NT2/D1 (cell line): ENCODE results near the gene TRIM37.
"Not testable (repeated sequence)": the region's sequence is repeated elsewhere in the genome, so short reads cannot be mapped to it uniquely, and the experiment has no call there.

Experiments
- DNase-seq: peaks from one replicate; pipeline ENCODE4 v3.0.0-alpha.2; 2011; ENCODE audit warnings: low read depth, low spot score
- H3K27me3 ChIP-seq: 2 replicates; pipeline ENCODE4 v1.6.0; 2011; ENCODE audit warnings: mild to moderate bottlenecking; ENCODE audit not compliant: insufficient read length, insufficient read depth
- H3K36me3 ChIP-seq: 2 replicates; pipeline ENCODE4 v1.6.1; 2011; ENCODE audit warnings: mild to moderate bottlenecking, low read length, mixed read lengths; ENCODE audit not compliant: insufficient read depth, insufficient read length
- H3K4me1 ChIP-seq: 2 replicates; pipeline ENCODE4 v1.5.1; 2011; ENCODE audit not compliant: insufficient read depth, insufficient read length
- H3K4me3 ChIP-seq: 2 replicates; pipeline ENCODE4 v1.5.1; 2011; ENCODE audit warnings: low read depth; ENCODE audit not compliant: insufficient read length
- H3K9ac ChIP-seq: 2 replicates; pipeline ENCODE4 v1.6.0; 2011; ENCODE audit warnings: low read depth; ENCODE audit not compliant: insufficient read length
- H3K9me3 ChIP-seq: 2 replicates; pipeline ENCODE4 v1.5.1; 2011; ENCODE audit warnings: mild to moderate bottlenecking, low read length; ENCODE audit not compliant: insufficient read depth
- SUZ12 ChIP-seq: IDR thresholded peaks from 2 replicates; pipeline ENCODE4 v1.6.1; 2011; ENCODE audit not compliant: insufficient read length, insufficient read depth; ENCODE audit errors: extremely low read depth
- YY1 ChIP-seq: IDR thresholded peaks from 2 replicates; pipeline ENCODE4 v1.6.1; 2011; ENCODE audit not compliant: insufficient read length, insufficient read depth
- ZNF274 ChIP-seq: IDR thresholded peaks from 2 replicates; pipeline ENCODE4 v1.6.1; 2011; ENCODE audit warnings: mild to moderate bottlenecking, low read depth, low read length

TRIM37 gene

DNA sequence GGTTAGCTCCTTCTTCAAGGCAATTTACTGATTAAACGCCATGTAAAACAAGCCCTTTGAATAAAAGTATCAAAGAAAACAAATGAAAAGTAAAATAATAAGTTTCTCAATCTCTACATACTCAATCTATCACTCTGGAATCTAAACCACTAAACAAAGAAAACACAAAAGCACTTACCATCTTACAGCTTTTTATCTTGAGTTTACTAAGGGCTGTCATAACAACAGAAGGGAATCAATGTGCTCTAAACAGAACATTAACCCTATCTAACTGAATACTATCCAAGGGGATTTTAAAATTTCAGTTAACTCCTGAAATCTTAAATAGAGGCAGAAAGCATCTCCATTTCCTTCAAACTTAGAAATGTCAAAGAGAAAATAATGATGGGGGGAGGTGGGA lies 44.9 kb upstream of the TRIM37 start:
- TF ChIP-seq ZNF274 (no peak), SUZ12 (no peak), YY1 (no peak)
- no peak for DNase-seq
- Histone ChIP-seq H3K9me3 (no peaks in the 10 kb centered on the region), H3K36me3 (peaks cover 20% of the 10 kb centered on the region), H3K9ac (no peak overlapping the region), H3K4me1 (peaks cover 3% of the 10 kb centered on the region), H3K4me3 (no peak overlapping the region), H3K27me3 (no peaks in the 10 kb centered on the region)

DNA sequence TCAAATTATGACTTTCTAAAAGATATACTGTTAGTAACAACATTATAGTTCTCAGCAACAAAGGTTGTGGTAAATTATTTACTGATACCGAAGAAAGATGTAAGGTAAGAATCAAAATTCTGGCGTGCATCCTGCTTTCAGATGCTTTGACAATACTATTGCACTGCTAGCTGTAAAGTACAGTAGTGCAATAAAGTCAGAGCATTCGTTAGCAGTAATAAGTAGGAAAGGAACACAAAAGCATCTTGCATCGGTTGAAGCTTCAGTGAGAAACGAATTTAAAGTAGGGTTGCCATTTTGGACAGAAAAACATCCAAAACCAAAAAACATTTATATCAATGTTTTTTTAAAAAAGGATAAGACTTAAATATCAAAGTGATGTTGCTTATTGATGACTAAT lies 44.3 kb upstream of the TRIM37 start:
- peaks cover 3% of the 10 kb centered on the region for H3K4me1 ChIP-seq
- peaks cover 23% of the 10 kb centered on the region for H3K36me3 ChIP-seq
- no peaks in the 10 kb centered on the region for H3K9me3 ChIP-seq
- H3K9ac ChIP-seq = no peak overlapping the region
- DNase-seq = no peak
- H3K27me3 ChIP-seq = no peaks in the 10 kb centered on the region
- TF ChIP-seq SUZ12 = no peak
- TF ChIP-seq ZNF274 = no peak
- TF ChIP-seq YY1 = no peak
- no peak overlapping the region for H3K4me3 ChIP-seq

DNA sequence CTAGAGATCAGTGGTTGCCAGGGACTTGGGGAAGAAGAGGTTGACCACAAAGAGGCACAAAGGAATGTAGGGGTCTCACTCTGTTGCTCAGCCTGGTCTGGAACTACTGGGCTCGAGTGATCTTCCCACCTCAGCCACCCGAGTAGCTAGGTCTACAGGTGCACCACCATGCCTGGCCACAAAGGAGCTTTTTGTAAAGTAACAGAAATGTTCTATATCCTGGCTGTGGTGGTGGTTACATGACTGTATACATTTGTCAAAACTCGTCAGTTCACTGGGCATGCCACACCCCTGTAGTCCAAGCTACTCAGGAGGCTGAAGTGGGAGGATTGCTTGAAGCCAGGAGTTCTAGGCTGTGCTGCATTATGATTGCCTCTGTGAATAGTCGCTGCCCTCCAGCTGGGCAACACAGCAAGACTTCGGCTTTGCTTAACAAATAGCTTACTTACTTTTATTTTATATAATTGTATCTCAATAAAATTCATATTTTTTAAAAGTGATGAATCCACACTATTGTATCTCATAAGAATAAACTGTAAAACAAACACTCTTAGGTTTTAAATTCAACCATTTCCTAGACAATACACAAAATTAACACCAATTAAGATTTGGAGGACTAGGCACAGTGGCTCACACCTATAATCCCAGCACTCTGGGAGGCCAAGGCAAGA lies 43.3 kb upstream of the TRIM37 start:
- Histone ChIP-seq H3K36me3 (peaks cover 32% of the 10 kb centered on the region), H3K4me3 (no peak overlapping the region), H3K9ac (no peak overlapping the region), H3K9me3 (no peaks in the 10 kb centered on the region), H3K27me3 (no peaks in the 10 kb centered on the region), H3K4me1 (peaks cover 3% of the 10 kb centered on the region)
- DNase-seq = no peak
- no peak for TF ChIP-seq ZNF274
- TF ChIP-seq SUZ12 = no peak
- no peak for TF ChIP-seq YY1

GRCh38 chr17:59149051-59149450 lies 42.4 kb upstream of the TRIM37 start:
- TF ChIP-seq YY1 (no peak), ZNF274 (no peak), SUZ12 (no peak)
- Histone ChIP-seq H3K27me3 (no peaks in the 10 kb centered on the region), H3K9ac (no peak overlapping the region), H3K4me1 (peaks cover 3% of the 10 kb centered on the region), H3K4me3 (no peak overlapping the region), H3K9me3 (no peaks in the 10 kb centered on the region), H3K36me3 (peaks cover 36% of the 10 kb centered on the region)
- DNase-seq = no peak

- TF ChIP-seq ZNF274 (no peak), SUZ12 (no peak), YY1 (no peak)
- H3K4me3 ChIP-seq = no peak overlapping the region
- H3K4me1 ChIP-seq = peaks cover 3% of the 10 kb centered on the region
- H3K36me3 ChIP-seq = peaks cover 36% of the 10 kb centered on the region
- no peaks in the 10 kb centered on the region for H3K9me3 ChIP-seq
- no peak overlapping the region for H3K9ac ChIP-seq
- no peaks in the 10 kb centered on the region for H3K27me3 ChIP-seq
- no peak for DNase-seq
These were observed 39.0 kb upstream of the TRIM37 start for GRCh38 chr17:59145571-59146096.

DNA sequence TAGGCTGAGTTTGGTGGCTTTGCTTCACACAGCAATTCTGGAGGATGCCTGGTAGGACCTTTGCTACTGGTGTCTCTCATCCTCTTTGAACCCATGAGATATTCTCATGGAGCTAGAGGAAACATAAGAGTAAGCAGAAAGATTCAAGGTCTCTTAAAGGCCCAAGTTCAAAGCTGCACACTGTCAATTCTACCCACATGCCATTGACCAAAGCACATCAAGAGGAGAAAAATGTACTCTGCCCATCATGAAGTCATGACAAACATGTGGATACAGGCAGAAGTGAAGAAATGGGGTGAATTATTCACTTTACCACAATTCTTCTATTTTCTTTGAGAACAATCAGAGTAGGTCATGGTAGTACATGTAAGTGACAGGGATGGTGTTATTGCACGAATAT lies 35.2 kb upstream of the TRIM37 start:
- no peak for TF ChIP-seq YY1
- no peak for TF ChIP-seq ZNF274
- TF ChIP-seq SUZ12 = no peak
- peaks cover 30% of the 10 kb centered on the region for H3K36me3 ChIP-seq
- no peak overlapping the region for H3K9ac ChIP-seq

GRCh38 chr17:59139939-59140338 lies 33.3 kb upstream of the TRIM37 start:
- Histone ChIP-seq H3K9ac (no peak overlapping the region), H3K4me1 (peaks cover 3% of the 10 kb centered on the region), H3K4me3 (no peak overlapping the region), H3K9me3 (no peaks in the 10 kb centered on the region), H3K36me3 (peaks cover 19% of the 10 kb centered on the region), H3K27me3 (no peaks in the 10 kb centered on the region)
- no peak for DNase-seq
- TF ChIP-seq ZNF274 (no peak), YY1 (no peak), SUZ12 (no peak)

More for the DNA sequence above, 35.2 kb upstream of the TRIM37 start:
- Histone ChIP-seq H3K27me3 (no peaks in the 10 kb centered on the region), H3K4me3 (no peak overlapping the region), H3K9me3 (no peaks in the 10 kb centered on the region), H3K4me1 (peaks cover 3% of the 10 kb centered on the region)
- DNase-seq = no peak

DNA sequence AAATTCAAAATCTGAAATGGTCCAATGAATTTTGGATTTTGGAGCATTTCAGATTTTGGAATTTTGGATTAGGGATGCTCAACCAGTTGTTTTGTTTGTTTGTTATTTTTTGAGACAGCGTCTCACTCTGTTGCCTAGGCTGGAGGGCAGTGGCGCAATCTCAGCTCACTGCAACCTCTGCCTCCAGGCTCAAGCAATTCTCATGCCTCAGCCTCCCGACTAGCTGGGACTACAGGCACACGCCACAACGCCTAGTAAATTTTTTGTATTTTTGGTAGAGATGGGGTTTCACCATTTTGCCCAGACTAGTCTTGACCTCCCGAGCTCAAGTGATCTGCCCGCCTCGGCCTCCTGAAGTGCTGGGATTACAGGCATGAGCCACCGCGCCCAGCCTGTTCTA lies 31.7 kb upstream of the TRIM37 start:
- not testable (repeated sequence) for H3K27me3 ChIP-seq, H3K9me3 ChIP-seq, H3K4me1 ChIP-seq, DNase-seq, H3K9ac ChIP-seq, H3K4me3 ChIP-seq
- peaks cover 14% of the 10 kb centered on the region for H3K36me3 ChIP-seq
